Mucosa of rectum (tissue), 2 donors: Measurements from ENCODE around the gene HIVEP3.
A peak's percentile ranks its signal among the peaks of the same experiment; 100 is the strongest.

Experiments used
- H3K27ac ChIP-seq, 2 donors: one replicate each; pipeline ENCODE4 v1.7.0; 2013; ENCODE audit warnings: inconsistent platforms in 2 of 2, low read depth in 2 of 2, low read length in 2 of 2
- H3K27me3 ChIP-seq, 2 donors: one replicate each; pipeline ENCODE4 v1.7.0; 2013; ENCODE audit warnings: low read length in 2 of 2; ENCODE audit not compliant: control insufficient read depth in 2 of 2, insufficient read depth in 2 of 2
- H3K36me3 ChIP-seq, 2 donors: one replicate each; pipeline ENCODE4 v1.7.0; 2013; ENCODE audit warnings: low read length in 2 of 2; ENCODE audit not compliant: control insufficient read depth in 2 of 2, insufficient read depth in 2 of 2
- H3K4me1 ChIP-seq, 2 donors: one replicate each; pipeline ENCODE4 v1.7.0; 2013; ENCODE audit warnings: low read length in 2 of 2, mild to moderate bottlenecking in 1 of 2; ENCODE audit not compliant: control insufficient read depth in 2 of 2, insufficient read depth in 2 of 2
- H3K4me3 ChIP-seq, 2 donors: one replicate each; pipeline ENCODE4 v1.7.0; 2013; ENCODE audit warnings: low read length in 2 of 2
- H3K9ac ChIP-seq, 2 donors: one replicate each; pipeline ENCODE4 v1.7.0; 2013; ENCODE audit warnings: low read length in 2 of 2, low read depth in 1 of 2, mild to moderate bottlenecking in 1 of 2
- H3K9me3 ChIP-seq, 2 donors: one replicate each; pipeline ENCODE4 v1.7.0; 2013; ENCODE audit warnings: low read length in 2 of 2; ENCODE audit not compliant: control insufficient read depth in 2 of 2
- donor health status: healthy.
- donor health status: Normal muscosa, but diverticular disease.

Gene HIVEP3

GRCh38 chr1:41508290-41508689 is 410.4 kb downstream of the HIVEP3 start:
- Histone ChIP-seq H3K4me1 (no peaks in the 10 kb centered on the region), H3K9me3 (no peaks in the 10 kb centered on the region), H3K9ac (no peak overlapping the region), H3K36me3 (no peaks in the 10 kb centered on the region), H3K4me3 (no peak overlapping the region), H3K27me3 (no peaks in the 10 kb centered on the region), H3K27ac (no peak overlapping the region)

GRCh38 chr1:41507836-41508235 is 410.9 kb downstream of the HIVEP3 start:
- H3K27me3 ChIP-seq, result no peaks in the 10 kb centered on the region
- no peak overlapping the region for H3K4me3 ChIP-seq
- no peak overlapping the region for H3K27ac ChIP-seq
- H3K4me1 ChIP-seq, result no peaks in the 10 kb centered on the region
- no peaks in the 10 kb centered on the region for H3K36me3 ChIP-seq
- H3K9ac ChIP-seq, result no peak overlapping the region
- H3K9me3 ChIP-seq, result no peaks in the 10 kb centered on the region

GRCh38 chr1:41507110-41507720 is 411.5 kb downstream of the HIVEP3 start:
- Histone ChIP-seq H3K4me3 (no peak overlapping the region), H3K9ac (no peak overlapping the region), H3K27me3 (no peaks in the 10 kb centered on the region), H3K4me1 (peaks cover 2 to 3% of the 10 kb centered on the region in 2 donors), H3K36me3 (no peaks in the 10 kb centered on the region), H3K27ac (no peak overlapping the region), H3K9me3 (no peaks in the 10 kb centered on the region)

GRCh38 chr1:41504114-41505035 is 414.3 kb downstream of the HIVEP3 start:
- Histone ChIP-seq H3K4me3 (no peak overlapping the region), H3K9me3 (no peaks in the 10 kb centered on the region), H3K27me3 (no peaks in the 10 kb centered on the region), H3K36me3 (no peaks in the 10 kb centered on the region), H3K9ac (no peak overlapping the region), H3K27ac (no peak overlapping the region), H3K4me1 (peaks cover 21 to 26% of the 10 kb centered on the region in 2 donors)

- peaks cover 26 to 34% of the 10 kb centered on the region in 2 donors for H3K4me1 ChIP-seq
Measured at GRCh38 chr1:41503538-41504113, 415.1 kb downstream of the HIVEP3 start.

GRCh38 chr1:41502912-41503311 is 415.8 kb downstream of the HIVEP3 start:
- Histone ChIP-seq H3K9ac (no peak overlapping the region), H3K27me3 (no peaks in the 10 kb centered on the region), H3K4me1 (peaks cover 26 to 40% of the 10 kb centered on the region in 2 donors), H3K9me3 (no peaks in the 10 kb centered on the region), H3K36me3 (no peaks in the 10 kb centered on the region), H3K4me3 (no peak overlapping the region), H3K27ac (no peak overlapping the region)

More at GRCh38 chr1:41503538-41504113, 415.1 kb downstream of the HIVEP3 start:
- Histone ChIP-seq H3K9me3 (no peaks in the 10 kb centered on the region), H3K36me3 (no peaks in the 10 kb centered on the region), H3K27ac (no peak overlapping the region), H3K27me3 (no peaks in the 10 kb centered on the region), H3K9ac (no peak overlapping the region), H3K4me3 (no peak overlapping the region)

GRCh38 chr1:41501581-41501980 is 417.1 kb downstream of the HIVEP3 start:
- no peak overlapping the region for H3K4me3 ChIP-seq
- peaks cover 31 to 45% of the 10 kb centered on the region in 2 donors for H3K4me1 ChIP-seq
- peak overlapping the region; percentile 90 to 97 for H3K27ac ChIP-seq

GRCh38 chr1:41500781-41501518 is 417.8 kb downstream of the HIVEP3 start:
- Histone ChIP-seq H3K4me3 (peak overlapping the region in 1 of 2 donors; percentile 14), H3K9me3 (no peaks in the 10 kb centered on the region), H3K36me3 (no peaks in the 10 kb centered on the region), H3K27ac (peak overlapping the region; percentile 90 to 97), H3K4me1 (peaks cover 34 to 49% of the 10 kb centered on the region in 2 donors), H3K27me3 (peaks cover 0 to under 1% of the 10 kb centered on the region in 2 donors), H3K9ac (peak overlapping the region; percentile 63 to 76)

More at GRCh38 chr1:41501581-41501980, 417.1 kb downstream of the HIVEP3 start:
- H3K36me3 ChIP-seq, result no peaks in the 10 kb centered on the region
- no peaks in the 10 kb centered on the region for H3K9me3 ChIP-seq
- no peaks in the 10 kb centered on the region for H3K27me3 ChIP-seq
- peak overlapping the region; percentile 38 to 76 for H3K9ac ChIP-seq

GRCh38 chr1:41500378-41500777 is 418.3 kb downstream of the HIVEP3 start:
- peak overlapping the region; percentile 63 to 76 for H3K9ac ChIP-seq
- H3K9me3 ChIP-seq, result no peaks in the 10 kb centered on the region
- H3K4me1 ChIP-seq, result peaks cover 34 to 51% of the 10 kb centered on the region in 2 donors
- peaks cover 0 to 4% of the 10 kb centered on the region in 2 donors for H3K27me3 ChIP-seq
- H3K27ac ChIP-seq, result peak overlapping the region; percentile 90 to 97
- H3K36me3 ChIP-seq, result no peaks in the 10 kb centered on the region
- peak overlapping the region; percentile 14 for H3K4me3 ChIP-seq
